GM11168 (cell line): Measurements from ENCODE around the gene CALCOCO1.

Experiments used
- in situ Hi-C: fragments of 300-500 bp; cut with MboI; formaldehyde crosslinking; loops from one replicate; pipeline ENCODE4 v1.12.0; 2022; ENCODE audit warnings: low sequenced_read_pairs; ENCODE audit not compliant: unreplicated experiment

The CALCOCO1 gene

GRCh38 chr12:53674977-53675700, 52.1 kb downstream of the CALCOCO1 start:
- in situ Hi-C loops, result loop anchor here (5.0 kb wide), 1 partner anchor 148 kb away; no protein-coding TSS in a partner anchor

- in situ Hi-C loops, result no loop called here
Observed at GRCh38 chr12:53670971-53671370, 56.3 kb downstream of the CALCOCO1 start.

DNA sequence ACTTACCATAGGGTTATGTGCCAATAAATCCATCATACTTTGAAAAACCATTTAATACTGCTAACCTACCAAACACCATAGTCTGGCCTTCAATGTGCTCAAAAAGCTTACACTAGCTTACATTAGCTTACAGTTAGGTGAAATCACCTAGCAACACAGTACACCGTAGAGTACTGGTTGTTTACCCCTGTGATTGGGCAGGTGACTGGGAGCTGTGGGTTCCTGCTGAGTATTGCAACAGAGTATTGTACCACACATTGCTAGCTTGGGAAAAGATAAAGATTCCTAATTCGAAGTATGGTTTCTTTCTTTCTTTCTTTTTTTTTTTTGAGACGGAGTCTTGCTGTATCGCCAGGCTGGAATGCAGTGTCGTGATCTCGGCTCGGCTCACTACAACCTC, 56.9 kb downstream of the CALCOCO1 start:
- in situ Hi-C loops, result no loop called here

DNA sequence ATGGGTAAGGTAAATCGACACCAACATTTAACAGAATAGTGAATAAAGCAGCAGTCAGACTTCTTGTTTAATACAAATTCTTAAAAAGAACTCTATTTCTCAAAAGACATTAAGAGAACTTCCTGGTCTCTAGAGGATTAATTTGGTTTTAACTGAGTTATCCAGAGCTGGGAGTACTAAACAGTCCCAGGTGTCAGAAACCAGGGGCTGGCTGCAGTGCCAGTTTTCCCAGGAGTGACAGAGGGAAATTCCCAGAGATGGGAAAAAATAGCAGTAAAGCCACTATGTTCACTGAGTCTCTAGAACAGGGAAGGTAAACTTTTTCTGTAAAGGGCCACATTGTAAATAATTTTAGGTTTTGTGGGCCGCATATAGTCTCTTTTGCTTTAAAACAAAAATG, 60.2 kb downstream of the CALCOCO1 start:
- in situ Hi-C loops, result no loop called here

DNA sequence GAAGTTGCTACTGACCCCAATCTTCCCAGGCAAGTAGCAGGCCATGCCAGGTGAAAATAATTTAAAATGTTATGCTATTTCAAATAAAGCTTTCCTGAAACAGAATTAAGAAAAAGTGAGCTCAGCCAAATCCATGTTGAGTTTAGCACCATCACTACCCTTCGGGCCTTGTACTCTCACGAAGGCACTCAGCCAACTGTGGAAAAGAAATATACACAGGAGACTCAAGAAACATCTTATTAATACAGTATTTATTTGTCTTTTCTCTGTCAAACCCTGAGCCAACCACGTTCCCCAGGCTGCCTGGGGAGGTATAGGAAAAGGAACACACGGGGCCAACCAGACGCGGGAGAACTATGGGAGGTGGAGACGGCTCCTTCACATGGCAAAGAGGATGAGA, 62.3 kb downstream of the CALCOCO1 start:
- in situ Hi-C loops, result no loop called here

DNA sequence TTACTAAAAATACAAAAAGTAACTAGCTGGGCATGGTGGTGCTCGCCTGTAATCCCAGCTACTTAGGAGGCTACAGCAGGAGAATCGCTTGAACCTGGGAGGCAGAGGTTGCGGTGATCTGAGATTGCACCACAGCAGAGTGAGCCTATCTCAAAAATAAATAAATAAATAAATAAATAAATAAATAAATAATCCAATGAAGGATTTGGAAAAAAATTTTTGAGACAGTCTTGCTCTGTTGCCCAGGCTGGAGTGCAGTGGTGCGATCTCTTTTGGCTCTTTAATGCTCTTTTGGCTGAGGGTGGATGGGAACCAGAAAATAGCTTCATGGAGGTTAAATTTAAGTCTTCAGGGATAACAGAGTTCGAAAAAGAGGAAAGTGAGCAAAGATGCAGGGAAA, 63.1 kb downstream of the CALCOCO1 start:
- in situ Hi-C loops, result no loop called here

DNA sequence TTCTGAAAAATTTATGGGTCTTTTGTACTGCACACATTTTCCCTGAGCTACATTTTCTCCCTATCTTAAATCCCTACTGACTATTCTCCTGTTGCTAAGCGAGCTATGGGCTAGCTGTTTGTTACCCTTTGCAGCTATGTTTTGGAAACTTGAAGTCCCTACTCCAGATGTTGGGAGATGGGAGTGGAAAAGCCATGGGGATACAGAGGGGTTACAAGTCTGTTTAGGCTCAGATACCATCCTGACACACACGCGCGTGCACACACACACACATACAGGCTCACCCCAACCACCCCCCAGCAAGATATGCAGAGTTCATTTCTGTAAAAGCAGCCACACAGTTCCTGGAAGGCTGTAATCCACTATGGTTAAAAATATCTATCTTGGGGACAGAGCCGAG, 67.2 kb downstream of the CALCOCO1 start:
- in situ Hi-C loops, result no loop called here

- in situ Hi-C loops, result no loop called here
Observed at GRCh38 chr12:53659571-53659981, 67.7 kb downstream of the CALCOCO1 start.

DNA sequence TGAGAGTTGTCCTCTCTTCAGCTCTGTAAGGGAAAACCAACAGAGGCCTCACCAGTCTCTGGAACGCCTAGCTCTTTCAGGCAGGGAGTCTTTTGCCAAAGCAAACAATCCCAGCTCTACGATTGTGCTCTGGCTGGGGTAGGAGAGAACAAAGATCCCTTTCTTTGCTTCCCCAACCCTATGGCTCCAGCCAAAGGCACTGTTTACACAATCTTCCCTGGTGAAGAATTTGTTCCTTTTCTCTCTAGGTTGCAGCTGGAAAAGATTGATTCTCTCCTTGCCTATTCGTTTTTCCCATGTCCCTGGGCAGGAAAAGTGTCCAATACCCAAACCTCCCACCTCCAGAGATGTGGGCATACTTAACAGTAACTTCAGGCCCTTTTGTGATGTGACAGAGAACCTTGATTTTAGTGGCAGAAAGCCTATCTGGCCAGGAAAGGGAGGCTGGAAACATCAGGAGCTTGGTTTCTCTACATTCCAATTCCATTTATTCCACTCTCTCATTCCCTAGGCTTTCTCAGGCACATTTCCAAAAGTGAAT, 68.2 kb downstream of the CALCOCO1 start:
- in situ Hi-C loops, result no loop called here
